Tibial nerve (tissue), 4 donors: ENCODE data around the gene CHST14. TPM values are rescaled to one million over a fixed set of nuclear protein-coding genes. Genes with fewer than 3 reads are reported as not detected.
A peak's percentile ranks its signal among the peaks of the same experiment; 100 is the strongest.

Experiments
- DNase-seq, 2 donors: peaks; one replicate each; pipeline ENCODE4 v3.0.0-alpha.2; 2019; ENCODE audit warnings: low spot score in 2 of 2
- H3K27ac ChIP-seq, 4 donors: fragments of 200-600 bp; sonication (generic) in 3 of 4; one replicate each; pipeline ENCODE4 v1.5.1; 2017 to 2019; ENCODE audit warnings: mild to moderate bottlenecking in 1 of 4
- H3K27me3 ChIP-seq, 2 donors: fragments of 200-600 bp; sonication (generic) in 1 of 2; one replicate each; pipeline versions ENCODE4 v1.5.1 to v1.6.0; 2017 to 2019
- H3K36me3 ChIP-seq, 3 donors: fragments of 200-600 bp; sonication (generic); one replicate each; pipeline ENCODE4 v1.5.1; 2018 to 2019
- H3K4me1 ChIP-seq, 4 donors: fragments of 200-600 bp; sonication (generic) in 3 of 4; one replicate each; pipeline ENCODE4 v1.5.1; 2017 to 2019
- H3K4me3 ChIP-seq, 4 donors: fragments of 200-600 bp; sonication (generic) in 3 of 4; one replicate each; pipeline ENCODE4 v1.5.1; 2017 to 2019; ENCODE audit warnings: mild to moderate bottlenecking in 1 of 4, moderate library complexity in 1 of 4
- H3K9me3 ChIP-seq, 4 donors: fragments of 200-600 bp; sonication (generic) in 3 of 4; one replicate each; pipeline ENCODE4 v1.5.1; 2017 to 2019
- CTCF ChIP-seq, 5 experiments: fragments of 200-600 bp in 3 of 5; fragments of 450-650 bp in 2 of 5; sonication (generic) in 3 of 5; IDR thresholded peaks; one replicate each; pipeline ENCODE4 v1.5.1; 2016 to 2019; ENCODE audit warnings: antibody characterized with exemption in 5 of 5, mild to moderate bottlenecking in 3 of 5, moderate library complexity in 2 of 5
- EP300 ChIP-seq, 2 donors: sonication (generic); formaldehyde crosslinking; IDR thresholded peaks; one replicate each; pipeline ENCODE4 v1.6.1; 2017; ENCODE audit warnings: antibody characterized with exemption in 2 of 2, mild to moderate bottlenecking in 1 of 2
- POLR2A ChIP-seq, 2 donors: fragments of 450-650 bp; IDR thresholded peaks; one replicate each; pipeline ENCODE4 v1.6.1; 2017; ENCODE audit warnings: antibody characterized with exemption in 2 of 2, mild to moderate bottlenecking in 2 of 2, moderate library complexity in 2 of 2
- WGBS, 2 donors: methylation state at CpG; one replicate each; pipeline ENCODE4 v1.1.5; 2018; 5-methylcytosine and 5-hydroxymethylcytosine counted together
- total RNA-seq, 4 donors: library from RNA; depleted of rRNA; stranded (reverse); fragments of >200 nt; gene quantifications; one replicate each; pipeline ENCODE4 v1.1.0, GENCODE V29; 2016

Gene CHST14
- total RNA-seq, 4 donors from 2014 or later: 5.7 to 27.8 (median 15.4) TPM

- no peaks in the 10 kb centered on the region for H3K36me3 ChIP-seq
- no peaks in the 10 kb centered on the region for H3K9me3 ChIP-seq
- H3K4me1 ChIP-seq: no peaks in the 10 kb centered on the region
- WGBS, 2 donors: 40 to 50% methylated on average over 4 of the region's 4 CpGs
- H3K27ac ChIP-seq: no peak overlapping the region
- H3K4me3 ChIP-seq: no peak overlapping the region
- H3K27me3 ChIP-seq: peaks cover 0 to 13% of the 10 kb centered on the region in 2 donors
- no peak for DNase-seq
- TF ChIP-seq CTCF (IDR thresholded peaks at IDR 0.05) (no peak), EP300 (IDR thresholded peaks at IDR 0.05) (no peak), POLR2A (IDR thresholded peaks at IDR 0.05) (no peak)
Measured at GRCh38 chr15:40500568-40501330, 30.0 kb downstream of the CHST14 start.

GRCh38 chr15:40501487-40501886 lies 30.7 kb downstream of the CHST14 start:
- Histone ChIP-seq H3K4me1 (peaks cover 0 to 1% (median 0%) of the 10 kb centered on the region in 4 donors), H3K27me3 (peaks cover 0 to 13% of the 10 kb centered on the region in 2 donors), H3K4me3 (no peak overlapping the region), H3K9me3 (no peaks in the 10 kb centered on the region), H3K36me3 (no peaks in the 10 kb centered on the region), H3K27ac (no peak overlapping the region)
- WGBS, 2 donors: 69 to 72% methylated on average over 6 of the region's 6 CpGs
- DNase-seq: no peak
- TF ChIP-seq CTCF (IDR thresholded peaks at IDR 0.05) (no peak), EP300 (IDR thresholded peaks at IDR 0.05) (no peak), POLR2A (IDR thresholded peaks at IDR 0.05) (no peak)

GRCh38 chr15:40506964-40507571 lies 36.3 kb downstream of the CHST14 start:
- WGBS, 2 donors: 4% methylated on average over 27 to 30 of the region's 30 CpGs
- DNase-seq: peak; percentile 26 to 41
- Histone ChIP-seq H3K27me3 (no peaks in the 10 kb centered on the region), H3K9me3 (no peaks in the 10 kb centered on the region), H3K4me3 (peak overlapping the region in 3 of 4 donors; percentile 35 to 46 (median 36)), H3K27ac (peak overlapping the region in 1 of 4 donors; percentile 58), H3K4me1 (peaks cover 0 to 28% (median 9%) of the 10 kb centered on the region in 4 donors), H3K36me3 (no peaks in the 10 kb centered on the region)
- TF ChIP-seq POLR2A (IDR thresholded peaks at IDR 0.05) (no peak), CTCF (IDR thresholded peaks at IDR 0.05) (peak; percentile 60 to 77 (median 68))

GRCh38 chr15:40508216-40508615 lies 37.4 kb downstream of the CHST14 start:
- Histone ChIP-seq H3K4me3 (no peak overlapping the region), H3K9me3 (no peaks in the 10 kb centered on the region), H3K4me1 (peaks cover 0 to 30% (median 10%) of the 10 kb centered on the region in 4 donors), H3K36me3 (no peaks in the 10 kb centered on the region), H3K27ac (no peak overlapping the region), H3K27me3 (no peaks in the 10 kb centered on the region)
- TF ChIP-seq CTCF (IDR thresholded peaks at IDR 0.05): no peak
- TF ChIP-seq POLR2A (IDR thresholded peaks at IDR 0.05): no peak
- no peak for TF ChIP-seq EP300 (IDR thresholded peaks at IDR 0.05)
- no peak for DNase-seq
- WGBS, 2 donors: 97 to 98% methylated on average over 1 of the region's 1 CpG

GRCh38 chr15:40510201-40510600 lies 39.4 kb downstream of the CHST14 start:
- no peak for DNase-seq
- H3K27ac ChIP-seq: no peak overlapping the region
- no peaks in the 10 kb centered on the region for H3K27me3 ChIP-seq
- H3K36me3 ChIP-seq: no peaks in the 10 kb centered on the region
- 72 to 83% methylated on average over 2 of the region's 2 CpGs for WGBS, 2 donors
- peaks cover 0 to 30% (median 10%) of the 10 kb centered on the region in 4 donors for H3K4me1 ChIP-seq
- H3K9me3 ChIP-seq: no peaks in the 10 kb centered on the region
- TF ChIP-seq EP300 (IDR thresholded peaks at IDR 0.05): no peak
- TF ChIP-seq POLR2A (IDR thresholded peaks at IDR 0.05): no peak
- no peak for TF ChIP-seq CTCF (IDR thresholded peaks at IDR 0.05)
- no peak overlapping the region for H3K4me3 ChIP-seq
